Measurements from ENCODE around the gene STAG2.

GRCh38 chrX:123943074-123943473, 18.4 kb upstream of the STAG2 start:
- TF ChIP-seq CTCF (IDR thresholded peaks at IDR 0.05; ENCODE audit: low read length) = no peak
- no peak for TF ChIP-seq EZH2 (optimal IDR thresholded peaks at IDR 0.05; ENCODE audit: low read depth, low read length)
- TF ChIP-seq EZH2phosphoT487 (IDR thresholded peaks at IDR 0.05; ENCODE audit: low read length) = no peak
